ENCODE results near the gene MPI. TPM values are rescaled to one million over a fixed set of nuclear protein-coding genes. Genes with fewer than 3 reads are reported as not detected.

MPI gene
- polyA plus RNA-seq, 3 donors = 19.2 to 19.9 (median 19.7) TPM

DNA sequence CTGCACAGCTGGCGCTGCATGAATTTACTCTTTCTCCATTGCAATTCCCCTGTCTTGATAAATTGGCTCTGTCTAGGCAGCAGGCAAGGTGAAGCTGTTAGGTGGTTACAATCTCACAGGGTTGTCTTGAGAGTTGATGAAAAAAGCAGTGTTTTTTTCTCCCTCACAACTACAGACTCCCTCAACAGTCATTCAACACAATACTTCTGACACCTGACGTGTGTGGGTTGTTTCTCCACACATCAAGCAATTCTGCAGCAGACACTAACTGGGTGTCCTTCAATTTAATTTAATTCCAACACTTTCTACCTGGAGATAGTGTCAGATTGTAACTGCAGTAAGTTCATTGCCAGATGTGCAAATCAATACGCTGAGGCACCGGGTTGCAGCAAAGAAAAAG lies 11.6 kb upstream of the MPI start:
- H3K36me3 ChIP-seq (replicated peaks in 1 of 2; ENCODE audit: control insufficient read depth in 1 of 2, insufficient read depth in 2 of 2, low read length in 2 of 2) = no peaks in the 10 kb centered on the region
- WGBS (ENCODE audit: insufficient coverage) = no CpG with 5 or more reads among the region's 4 CpGs
- intact Hi-C loops (cut with micrococcal nuclease) = no loop called here

DNA sequence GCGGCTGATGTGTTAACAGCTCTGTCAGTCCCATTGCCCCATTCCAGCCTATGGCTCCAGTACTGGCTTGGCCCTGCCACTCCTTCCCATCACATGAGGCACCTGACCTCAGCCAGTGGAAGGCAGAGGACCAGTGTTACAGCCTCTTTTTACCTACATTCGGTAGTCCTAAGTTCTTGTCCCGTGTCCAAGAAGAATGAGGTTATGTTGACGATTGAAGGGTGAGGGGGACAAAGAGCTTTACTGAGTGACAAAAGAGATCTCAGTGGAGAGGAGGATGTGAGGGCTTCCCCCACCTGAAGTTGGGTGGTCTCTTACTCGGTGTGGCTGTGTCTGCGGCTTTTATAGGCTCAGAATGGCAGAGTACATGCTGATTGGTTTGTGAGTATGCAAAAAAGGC lies 7.3 kb upstream of the MPI start:
- no peak for TF ChIP-seq CTCF (IDR thresholded peaks at IDR 0.05)
- WGBS (ENCODE audit: insufficient coverage) = 100% methylated on average over 6 of the region's 6 CpGs
- Histone ChIP-seq H3K4me2 (replicated peaks; ENCODE audit: extremely low read depth, low read length, poor library complexity, severe bottlenecking) (no peak overlapping the region), H4K20me1 (ENCODE audit: insufficient read depth, low read length) (no peaks in the 10 kb centered on the region), H2AFZ (ENCODE audit: insufficient read depth, low read depth, low read length, poor library complexity, severe bottlenecking) (no peak overlapping the region), H3K4me3 (replicated peaks in 1 of 3; ENCODE audit: low read depth in 2 of 3, low read length in 3 of 3) (no peak overlapping the region), H3K9ac (ENCODE audit: insufficient read depth, low read length, poor library complexity, severe bottlenecking) (no peak overlapping the region), H3K9me3 (replicated peaks in 1 of 2; ENCODE audit: control insufficient read depth in 1 of 2, insufficient read depth in 1 of 2, low read length in 2 of 2) (peaks cover 0 to 9% of the 10 kb centered on the region in 2 donors), H3K4me1 (ENCODE audit: control insufficient read depth in 1 of 2, insufficient read depth in 2 of 2, low read length in 2 of 2) (peaks cover 36 to 38% of the 10 kb centered on the region in 2 donors), H3K27me3 (ENCODE audit: control insufficient read depth in 2 of 2, insufficient read depth in 2 of 2, low read length in 2 of 2) (no peaks in the 10 kb centered on the region), H3K27ac (ENCODE audit: low read depth in 1 of 2, low read length in 2 of 2) (no peak overlapping the region), H3K36me3 (replicated peaks in 1 of 2; ENCODE audit: control insufficient read depth in 1 of 2, insufficient read depth in 2 of 2, low read length in 2 of 2) (no peaks in the 10 kb centered on the region), H3K79me2 (ENCODE audit: insufficient read depth, low read length) (no peaks in the 10 kb centered on the region)
- peaks cover 34% of the 10 kb centered on the region for H3K4me1 Mint-ChIP-seq
- H3K4me3 Mint-ChIP-seq = no peak overlapping the region
- DNase-seq = no peak
- H3K9me3 Mint-ChIP-seq = peaks cover 0 to 10% (median 7%) of the 10 kb centered on the region in 7 donors
- H3K27ac Mint-ChIP-seq = peak overlapping the region in 3 of 7 donors; percentile 30 to 64 (median 41)
- intact Hi-C loops (cut with micrococcal nuclease) = no loop called here
- peaks cover 0 to 5% (median 0%) of the 10 kb centered on the region in 3 donors for H3K27me3 Mint-ChIP-seq (ENCODE audit: low read depth in 3 of 3)
- H3K36me3 Mint-ChIP-seq = no peaks in the 10 kb centered on the region

More for the DNA sequence above, 11.6 kb upstream of the MPI start:
- no peaks in the 10 kb centered on the region for H3K36me3 Mint-ChIP-seq
- H3K27ac ChIP-seq (ENCODE audit: low read depth in 1 of 2, low read length in 2 of 2) = no peak overlapping the region
- H4K20me1 ChIP-seq (ENCODE audit: insufficient read depth, low read length) = no peaks in the 10 kb centered on the region
- no peak for DNase-seq
- H3K9me3 ChIP-seq (replicated peaks in 1 of 2; ENCODE audit: control insufficient read depth in 1 of 2, insufficient read depth in 1 of 2, low read length in 2 of 2) = peaks cover 0 to 9% of the 10 kb centered on the region in 2 donors
- H3K4me3 Mint-ChIP-seq = no peak overlapping the region
- H3K4me3 ChIP-seq (replicated peaks in 1 of 3; ENCODE audit: low read depth in 2 of 3, low read length in 3 of 3) = no peak overlapping the region
- H3K4me2 ChIP-seq (replicated peaks; ENCODE audit: extremely low read depth, low read length, poor library complexity, severe bottlenecking) = no peak overlapping the region
- no peak overlapping the region for H3K27ac Mint-ChIP-seq
- H3K27me3 Mint-ChIP-seq (ENCODE audit: low read depth in 3 of 3) = peaks cover 1 to 3% (median 2%) of the 10 kb centered on the region in 3 donors
- no peak for TF ChIP-seq CTCF (IDR thresholded peaks at IDR 0.05)
- H3K9me3 Mint-ChIP-seq = peaks cover 0 to 10% (median 7%) of the 10 kb centered on the region in 7 donors
- H3K79me2 ChIP-seq (ENCODE audit: insufficient read depth, low read length) = no peaks in the 10 kb centered on the region
- H3K9ac ChIP-seq (ENCODE audit: insufficient read depth, low read length, poor library complexity, severe bottlenecking) = no peak overlapping the region
- peaks cover 8 to 11% of the 10 kb centered on the region in 2 donors for H3K4me1 ChIP-seq (ENCODE audit: control insufficient read depth in 1 of 2, insufficient read depth in 2 of 2, low read length in 2 of 2)
- H3K4me1 Mint-ChIP-seq = peaks cover 7% of the 10 kb centered on the region
- no peak overlapping the region for H2AFZ ChIP-seq (ENCODE audit: insufficient read depth, low read depth, low read length, poor library complexity, severe bottlenecking)
- H3K27me3 ChIP-seq (ENCODE audit: control insufficient read depth in 2 of 2, insufficient read depth in 2 of 2, low read length in 2 of 2) = no peaks in the 10 kb centered on the region
